DOHH2 (cell line): ENCODE data around the gene FGGY.

ENCODE experiments used
- CTCF ChIP-seq: fragments of 200-600 bp; sonication (generic); IDR thresholded peaks from one replicate; pipeline ENCODE4 v1.5.1; 2014; ENCODE audit warnings: antibody characterized with exemption, mild to moderate bottlenecking, low read depth, low read length; ENCODE audit not compliant: poor library complexity, severe bottlenecking
- EZH2phosphoT487 ChIP-seq: fragments of 200-600 bp; sonication (generic); IDR thresholded peaks from 2 replicates; pipeline ENCODE4 v1.6.1; 2017; ENCODE audit warnings: borderline replicate concordance, mild to moderate bottlenecking, antibody characterized with exemption, low read length, moderate library complexity, mixed read lengths

- TF ChIP-seq CTCF (no peak), EZH2phosphoT487 (no peak)
Observed at GRCh38 chr1:59293206-59293605, 3.7 kb upstream of the FGGY start.
